Measurements from ENCODE around the gene ADCK2.
A peak's percentile ranks its signal among the peaks of the same experiment; 100 is the strongest.
"Not testable (repeated sequence)": the region's sequence is repeated elsewhere in the genome, so short reads cannot be mapped to it uniquely, and the experiment has no call there.

The ADCK2 gene

DNA sequence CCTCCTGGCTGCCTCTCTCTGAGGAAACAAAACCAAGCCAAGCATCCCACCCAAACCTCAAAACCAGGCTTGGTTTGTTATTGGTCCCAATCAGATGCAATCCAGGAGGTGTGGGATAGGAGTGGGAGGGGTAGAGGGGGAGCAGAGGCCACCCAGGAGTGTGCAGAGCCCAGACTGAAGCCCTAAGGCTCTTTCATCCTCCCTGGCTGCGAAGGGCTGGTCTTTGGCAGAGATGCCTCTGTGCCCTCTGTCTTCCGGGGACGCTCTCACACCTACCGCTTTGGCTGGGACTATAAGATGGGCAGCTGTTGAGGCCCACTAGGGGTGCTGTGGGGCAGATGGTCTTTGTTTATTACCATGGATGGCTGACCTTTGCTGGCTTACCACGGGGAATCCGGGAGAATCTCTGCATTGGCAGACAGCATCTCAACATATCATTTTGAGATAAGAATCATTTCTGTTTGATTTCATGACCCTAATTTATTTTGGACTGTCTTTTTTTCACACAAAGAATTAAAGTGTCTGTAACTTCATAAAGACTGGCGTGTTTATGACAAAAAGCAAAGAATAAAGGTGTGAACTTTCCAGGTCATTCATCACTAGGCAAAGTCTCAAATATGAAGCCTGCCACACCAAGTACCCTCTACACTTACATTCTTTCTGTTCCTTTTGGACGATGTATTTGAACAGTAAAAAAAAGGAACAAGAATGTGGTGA lies 25.7 kb upstream of the ADCK2 start:
- peak; percentile 14 to 29 for DNase-seq

- DNase-seq: peak; percentile 46 to 64
These were observed 23.1 kb upstream of the ADCK2 start for GRCh38 chr7:140649556-140650205.

DNA sequence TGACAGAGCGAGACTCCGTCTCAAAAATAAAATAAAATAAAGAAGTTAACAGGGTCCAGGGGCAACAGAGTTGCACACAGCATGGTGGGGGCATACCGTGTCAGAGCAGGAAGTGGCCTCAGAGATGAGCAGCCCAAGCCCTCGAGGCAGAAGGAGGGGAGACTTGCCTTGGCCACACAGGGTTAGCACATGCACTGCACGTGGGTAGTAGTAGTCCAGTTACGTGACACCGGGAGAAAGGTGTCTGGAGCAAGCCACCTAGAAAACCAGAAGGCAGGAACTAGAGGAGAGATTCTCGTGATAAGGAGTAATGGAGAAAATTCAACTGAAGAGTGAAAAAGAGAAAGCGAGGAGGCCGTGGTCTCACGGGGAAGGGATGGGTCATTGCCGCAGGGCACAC lies 22.4 kb upstream of the ADCK2 start:
- no peak for DNase-seq

DNA sequence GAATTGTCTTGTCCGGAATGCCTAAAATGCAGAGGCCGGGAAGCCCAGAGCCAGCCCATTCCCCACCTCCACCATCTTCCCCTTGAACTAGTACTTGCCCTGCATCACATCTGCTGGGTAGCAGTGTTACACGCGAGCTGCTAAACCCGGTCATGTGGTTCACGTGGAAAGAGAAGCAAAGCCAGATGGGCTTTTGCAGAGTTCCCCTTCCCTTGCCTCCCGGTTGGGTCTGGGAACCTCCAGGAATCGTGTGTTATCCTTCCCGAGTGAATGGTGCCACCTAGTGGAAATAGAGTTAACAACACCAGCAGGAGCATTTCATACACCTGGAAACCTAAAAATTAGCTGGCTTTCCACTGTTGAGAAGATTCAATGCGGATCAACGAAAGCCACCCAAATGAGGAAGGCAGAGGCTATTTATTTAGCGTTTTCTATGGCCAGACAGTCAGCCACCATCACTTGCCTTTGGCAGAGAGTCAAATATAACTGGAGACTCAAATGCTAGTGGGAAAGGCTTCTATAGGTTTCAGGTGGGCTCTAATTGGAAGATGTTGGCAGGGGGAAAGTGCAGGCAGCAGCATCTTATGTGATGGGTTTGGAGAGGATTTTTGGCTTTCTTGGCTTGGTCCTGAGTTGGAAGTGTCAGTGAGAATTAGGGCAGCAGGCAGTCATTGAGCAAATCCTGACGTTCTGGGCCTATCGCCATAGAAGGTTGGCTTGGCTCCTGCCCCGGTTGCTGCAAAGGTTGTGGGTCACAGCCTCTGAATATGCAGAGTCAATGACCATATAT lies 19.2 kb upstream of the ADCK2 start:
- DNase-seq: peak; percentile 42 to 47

- no peak for DNase-seq
These were observed 18.7 kb upstream of the ADCK2 start for GRCh38 chr7:140654109-140654387.

DNA sequence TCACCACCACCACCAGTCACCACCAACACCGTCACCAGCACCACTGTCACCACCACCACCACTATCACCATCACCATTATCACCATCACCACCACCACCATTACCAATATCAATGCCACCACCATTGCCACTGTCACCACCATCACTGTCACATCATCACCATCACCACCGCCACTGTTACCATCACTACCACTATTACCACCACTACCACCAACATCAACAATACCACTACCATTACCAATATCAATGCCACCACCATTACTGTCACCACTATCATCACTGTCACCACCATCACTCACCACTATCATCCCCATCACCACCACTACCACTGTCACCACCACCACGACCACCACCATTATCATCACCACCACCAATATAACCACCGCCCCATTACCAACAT lies 18.1 kb upstream of the ADCK2 start:
- DNase-seq: no peak

GRCh38 chr7:140655511-140656408 lies 17.0 kb upstream of the ADCK2 start:
- no peak for DNase-seq

DNA sequence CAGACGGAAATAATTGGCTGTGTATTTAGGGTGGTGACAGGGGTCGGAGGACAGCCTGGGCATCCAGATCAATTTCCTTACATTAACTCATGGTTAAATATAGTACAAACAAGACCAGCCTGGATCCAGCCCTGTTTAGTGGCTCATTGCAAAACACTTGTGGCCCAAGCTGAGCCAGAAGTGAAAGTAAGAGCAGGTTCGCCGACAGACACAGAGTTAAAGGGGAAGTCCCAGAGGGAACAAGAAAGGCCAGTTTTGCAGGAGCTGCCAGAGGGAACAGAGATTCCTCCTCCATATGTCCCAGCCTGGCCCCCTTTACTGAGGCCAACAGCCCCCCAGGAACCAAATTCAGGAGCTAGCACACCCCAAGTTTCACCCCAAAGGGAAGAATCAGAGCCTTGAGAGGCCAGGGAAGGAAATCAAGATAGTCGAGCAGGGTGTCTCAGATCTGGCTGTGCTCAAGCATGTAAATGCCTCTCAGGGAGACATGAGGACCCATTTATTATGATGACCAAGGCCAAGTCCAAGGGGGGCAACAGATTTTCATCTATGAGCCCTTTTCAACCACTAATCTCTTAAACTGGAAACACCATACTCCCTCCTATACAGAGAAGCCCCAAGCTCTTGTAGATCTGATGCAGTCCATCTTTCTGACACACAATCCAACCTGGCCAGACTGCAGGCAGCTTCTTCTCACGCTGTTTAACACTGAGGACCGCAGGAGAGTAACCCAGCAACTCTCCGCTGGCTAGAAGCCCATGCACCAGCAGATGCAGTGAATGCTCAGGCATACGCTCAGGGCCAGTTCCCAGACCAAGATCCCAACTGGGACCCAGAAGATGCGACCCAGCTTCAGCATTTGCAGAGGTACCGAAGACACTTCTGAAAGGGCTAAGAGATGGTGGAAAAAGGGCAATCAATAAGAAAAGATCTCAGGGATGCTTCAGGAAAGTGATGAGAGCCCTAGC lies 15.9 kb upstream of the ADCK2 start:
- DNase-seq: peak; percentile 91 to 92

GRCh38 chr7:140657891-140658290 lies 14.9 kb upstream of the ADCK2 start:
- DNase-seq: no peak

- DNase-seq: no peak
These were observed 12.9 kb upstream of the ADCK2 start for GRCh38 chr7:140659856-140660255.

DNA sequence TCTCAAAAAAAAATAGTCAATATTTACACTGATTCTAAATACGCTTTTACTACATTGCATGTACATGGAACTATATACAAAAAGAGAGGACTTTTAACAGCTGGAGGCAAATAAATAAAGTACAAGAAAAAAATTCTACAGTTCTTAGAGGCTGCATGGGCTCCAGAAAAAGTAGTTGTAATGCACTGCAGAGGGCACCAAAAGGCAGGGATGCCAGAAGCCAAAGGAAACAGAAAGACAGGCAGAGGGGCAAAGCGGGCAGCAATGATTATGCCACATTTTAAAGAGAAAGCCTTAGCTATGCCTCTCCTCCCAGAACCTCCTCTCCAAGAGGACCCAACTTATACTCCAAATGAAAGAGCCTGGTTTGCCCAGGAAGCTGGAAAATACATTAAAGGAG lies 11.6 kb upstream of the ADCK2 start:
- DNase-seq: peak; percentile 14 to 30

- DNase-seq: not testable (repeated sequence)
These were observed 9.8 kb upstream of the ADCK2 start for GRCh38 chr7:140662938-140663337.

- no peak for DNase-seq
These were observed 5.3 kb upstream of the ADCK2 start for GRCh38 chr7:140667476-140667875.

DNA sequence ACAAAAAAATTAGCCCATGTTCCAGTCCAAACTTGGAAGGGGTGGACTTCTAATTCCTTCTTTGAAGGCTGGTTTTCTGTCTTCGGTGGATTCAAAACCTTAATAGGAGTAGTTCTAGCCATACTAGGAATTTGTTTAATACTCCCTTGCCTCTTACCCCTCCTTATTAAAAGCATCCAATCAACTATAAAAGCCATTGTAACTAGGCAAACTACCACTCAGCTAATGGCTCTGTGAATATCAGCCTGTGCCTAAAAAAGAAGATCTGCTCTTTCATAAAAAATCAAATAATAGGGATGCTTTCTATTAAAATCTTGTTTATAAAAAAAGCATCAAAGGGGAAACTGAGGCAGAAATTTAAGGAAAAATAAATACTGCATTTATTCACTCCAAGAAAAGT lies 4.1 kb upstream of the ADCK2 start:
- no peak for DNase-seq

DNA sequence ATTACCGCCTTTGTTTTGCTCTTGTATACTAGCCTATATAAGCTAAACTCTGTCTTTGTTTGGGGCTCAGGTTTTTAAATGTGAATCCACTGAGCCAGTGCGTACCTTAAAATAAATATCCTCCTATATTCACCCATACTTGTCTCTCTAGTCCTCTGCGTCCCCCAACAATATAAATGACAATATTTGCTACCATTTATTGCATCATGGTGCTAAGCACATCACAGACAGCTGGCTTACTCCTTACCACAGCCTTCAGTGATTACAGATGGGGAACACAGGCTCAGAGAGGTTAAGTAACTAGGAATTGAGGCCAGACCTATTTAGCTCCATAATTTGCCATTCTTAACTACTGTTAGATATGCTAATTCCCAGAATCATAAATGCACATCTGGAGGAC lies 3.4 kb upstream of the ADCK2 start:
- DNase-seq: no peak

DNA sequence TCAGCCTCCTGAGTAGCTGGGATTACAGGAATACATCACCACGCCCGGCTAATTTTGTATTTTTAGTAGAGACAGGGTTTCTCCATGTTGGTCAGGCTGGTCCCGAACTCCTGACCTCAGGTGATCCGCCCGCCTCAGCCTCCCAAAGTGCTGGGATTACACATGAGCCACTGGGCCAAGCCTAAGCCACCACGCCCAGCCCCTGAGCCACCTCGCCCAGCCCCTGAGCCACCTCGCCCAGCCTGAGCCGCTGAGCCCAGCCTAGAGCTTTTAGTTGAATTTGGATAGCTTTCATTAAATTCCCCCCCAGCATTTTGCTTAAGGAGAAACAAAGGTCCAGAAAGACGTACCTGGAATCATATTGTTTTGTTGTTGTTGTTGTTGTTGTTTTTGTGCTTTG lies 2.9 kb upstream of the ADCK2 start:
- DNase-seq: not testable (repeated sequence)

DNA sequence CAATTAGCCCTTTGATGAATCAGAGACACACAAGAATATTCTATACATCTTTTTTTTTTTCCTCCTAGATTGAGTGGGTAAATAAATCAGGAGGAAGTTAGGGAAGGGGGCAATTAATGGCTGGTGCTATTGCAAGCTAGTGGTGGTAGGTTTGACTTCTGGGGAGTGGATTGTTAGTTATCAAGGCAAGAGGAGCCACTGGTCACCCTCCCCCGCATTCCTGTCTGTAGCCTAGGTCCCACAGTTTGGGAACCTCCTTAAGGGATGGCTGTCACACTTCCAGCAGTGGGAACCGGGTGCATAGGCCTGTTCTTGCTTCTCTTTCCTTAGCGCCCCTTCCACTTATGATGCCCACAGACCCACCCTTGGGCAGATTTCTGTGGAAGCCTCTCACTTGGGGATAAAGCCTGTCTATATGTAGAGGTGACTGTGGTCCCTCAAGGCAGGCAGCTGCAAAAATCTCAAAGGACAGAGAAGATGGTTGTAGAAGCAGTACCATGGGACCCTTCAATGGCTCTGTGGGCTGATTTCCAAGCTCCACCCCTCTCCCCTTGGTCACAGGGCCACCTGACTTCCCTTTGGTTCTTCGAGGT lies 2.3 kb upstream of the ADCK2 start:
- no peak for DNase-seq

- DNase-seq: no peak
These were observed 779 bp upstream of the ADCK2 start for GRCh38 chr7:140671966-140672365.

- peak; percentile 13 to 14 for DNase-seq
These were observed 473 bp downstream of the ADCK2 start for GRCh38 chr7:140673063-140673773.

DNA sequence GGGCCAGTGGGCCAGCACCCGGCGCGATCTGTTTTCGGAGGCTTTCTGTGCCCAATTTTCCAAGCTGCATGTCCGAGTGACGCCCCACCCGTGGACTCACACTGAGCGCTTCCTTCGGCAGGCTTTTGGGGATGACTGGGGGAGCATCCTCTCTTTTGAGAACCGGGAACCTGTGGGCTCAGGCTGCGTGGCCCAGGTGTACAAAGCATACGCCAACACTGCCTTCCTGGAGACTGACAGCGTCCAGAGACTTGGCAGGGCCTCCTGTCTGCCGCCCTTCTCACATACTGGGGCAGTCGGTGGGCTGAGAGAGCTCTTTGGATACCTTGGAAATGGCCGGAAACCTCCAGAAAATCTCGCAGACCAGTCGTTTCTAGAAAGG lies 1.0 kb downstream of the ADCK2 start:
- no peak for DNase-seq

DNA sequence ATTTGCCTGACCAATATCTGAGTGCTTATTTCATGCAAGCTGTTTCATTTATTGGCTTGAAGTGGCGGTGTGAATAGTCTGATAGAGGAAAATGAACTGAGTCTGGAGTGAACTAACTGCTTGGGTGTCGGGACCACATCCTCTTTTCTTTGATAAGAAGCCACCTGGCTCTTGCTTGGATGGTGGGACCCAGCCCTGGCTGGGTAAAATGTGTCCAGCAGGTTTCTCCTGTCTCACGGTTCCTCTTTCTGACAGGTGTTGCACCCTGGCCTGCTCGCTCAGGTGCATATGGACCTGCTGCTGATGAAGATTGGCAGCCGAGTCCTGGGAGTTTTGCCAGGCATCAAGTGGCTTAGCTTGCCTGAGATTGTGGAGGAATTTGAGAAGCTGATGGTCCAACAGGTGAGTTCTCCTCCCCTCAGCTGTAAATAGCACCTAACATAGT lies 1.6 kb downstream of the ADCK2 start:
- no peak for DNase-seq
